Neural progenitor cell (in vitro differentiated cells): ENCODE measurements around the gene ARMH3.

Experiments used
- EZH2 ChIP-seq: fragments of 200-600 bp; sonication (generic); IDR thresholded peaks from 2 replicates; pipeline ENCODE4 v1.6.1; 2017; ENCODE audit warnings: antibody characterized with exemption, mild to moderate bottlenecking, moderate library complexity
- TF ChIP-seq, protein P1 (sequence below): fragments of 200-600 bp; sonication (generic); IDR thresholded peaks from 2 replicates; pipeline ENCODE4 v1.5.1; 2017; ENCODE audit warnings: antibody characterized with exemption, mild to moderate bottlenecking

DNA sequence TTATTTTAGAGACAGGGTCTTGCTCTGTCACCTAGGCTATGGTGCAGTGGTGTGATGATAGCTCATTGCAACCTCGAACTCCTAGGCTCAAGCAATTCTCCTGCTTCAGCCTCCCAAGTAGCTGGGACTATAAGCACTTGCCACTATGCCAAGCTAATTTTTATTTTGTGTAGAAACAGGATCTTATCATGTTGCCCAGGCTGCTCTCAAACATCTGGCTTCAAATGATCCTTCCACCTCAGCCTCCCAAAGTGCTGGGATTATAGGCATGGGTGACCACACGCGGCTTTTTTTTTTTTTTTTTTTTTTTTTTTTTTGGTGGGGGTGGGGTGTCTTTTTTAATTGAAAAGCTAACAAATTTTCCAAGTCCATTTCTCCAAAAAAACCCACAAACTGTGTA lies 27.6 kb upstream of the ARMH3 start:
- TF ChIP-seq EZH2: no peak
- TF ChIP-seq, protein P1, sequence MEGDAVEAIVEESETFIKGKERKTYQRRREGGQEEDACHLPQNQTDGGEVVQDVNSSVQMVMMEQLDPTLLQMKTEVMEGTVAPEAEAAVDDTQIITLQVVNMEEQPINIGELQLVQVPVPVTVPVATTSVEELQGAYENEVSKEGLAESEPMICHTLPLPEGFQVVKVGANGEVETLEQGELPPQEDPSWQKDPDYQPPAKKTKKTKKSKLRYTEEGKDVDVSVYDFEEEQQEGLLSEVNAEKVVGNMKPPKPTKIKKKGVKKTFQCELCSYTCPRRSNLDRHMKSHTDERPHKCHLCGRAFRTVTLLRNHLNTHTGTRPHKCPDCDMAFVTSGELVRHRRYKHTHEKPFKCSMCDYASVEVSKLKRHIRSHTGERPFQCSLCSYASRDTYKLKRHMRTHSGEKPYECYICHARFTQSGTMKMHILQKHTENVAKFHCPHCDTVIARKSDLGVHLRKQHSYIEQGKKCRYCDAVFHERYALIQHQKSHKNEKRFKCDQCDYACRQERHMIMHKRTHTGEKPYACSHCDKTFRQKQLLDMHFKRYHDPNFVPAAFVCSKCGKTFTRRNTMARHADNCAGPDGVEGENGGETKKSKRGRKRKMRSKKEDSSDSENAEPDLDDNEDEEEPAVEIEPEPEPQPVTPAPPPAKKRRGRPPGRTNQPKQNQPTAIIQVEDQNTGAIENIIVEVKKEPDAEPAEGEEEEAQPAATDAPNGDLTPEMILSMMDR: no peak
